ENCODE measurements around the gene C1QTNF4.

Gene C1QTNF4

GRCh38 chr11:47589584-47589976, 4.6 kb downstream of the C1QTNF4 start:
- Histone ChIP-seq H3K9ac (ENCODE audit: low read depth, low read length) (no peak overlapping the region), H3K27ac (ENCODE audit: low read length) (no peak overlapping the region), H2AFZ (ENCODE audit: low read depth, low read length) (no peak overlapping the region), H3K79me2 (ENCODE audit: insufficient read depth, low read length) (no peaks in the 10 kb centered on the region), H3K9me3 (ENCODE audit: insufficient read depth, low read length, severe bottlenecking) (no peaks in the 10 kb centered on the region), H4K20me1 (ENCODE audit: insufficient read depth, low read length) (no peaks in the 10 kb centered on the region), H3K36me3 (ENCODE audit: insufficient read depth, low read length) (peaks cover 8% of the 10 kb centered on the region), H3K4me2 (ENCODE audit: insufficient read depth, low read length) (no peak overlapping the region), H3K27me3 (ENCODE audit: insufficient read depth, low read length, poor library complexity) (no peaks in the 10 kb centered on the region), H3K4me1 (ENCODE audit: insufficient read depth, low read length) (no peaks in the 10 kb centered on the region), H3K4me3 (ENCODE audit: low read depth in 1 of 2, low read length in 2 of 2) (no peak overlapping the region)
- ATAC-seq (ENCODE audit: insufficient read depth, low read depth) (no peak), DNase-seq (no peak)
- TF ChIP-seq CTCF (IDR thresholded peaks at IDR 0.05; ENCODE audit: borderline replicate concordance, extremely low read depth, low read length, poor library complexity, severe bottlenecking) = no peak
- TF ChIP-seq EZH2 (IDR thresholded peaks at IDR 0.05; ENCODE audit: borderline replicate concordance, low read depth, low read length, severe bottlenecking) = no peak

- DNase-seq (no peak), ATAC-seq (ENCODE audit: insufficient read depth, low read depth) (no peak)
- H3K79me2 ChIP-seq (ENCODE audit: insufficient read depth, low read length) = no peaks in the 10 kb centered on the region
- H2AFZ ChIP-seq (ENCODE audit: low read depth, low read length) = no peak overlapping the region
- H3K4me3 ChIP-seq (ENCODE audit: low read depth in 1 of 2, low read length in 2 of 2) = no peak overlapping the region
- H3K9me3 ChIP-seq (ENCODE audit: insufficient read depth, low read length, severe bottlenecking) = no peaks in the 10 kb centered on the region
- H3K27ac ChIP-seq (ENCODE audit: low read length) = no peak overlapping the region
- no peaks in the 10 kb centered on the region for H4K20me1 ChIP-seq (ENCODE audit: insufficient read depth, low read length)
- H3K9ac ChIP-seq (ENCODE audit: low read depth, low read length) = no peak overlapping the region
- H3K4me2 ChIP-seq (ENCODE audit: insufficient read depth, low read length) = no peak overlapping the region
- peaks cover 13% of the 10 kb centered on the region for H3K36me3 ChIP-seq (ENCODE audit: insufficient read depth, low read length)
- TF ChIP-seq EZH2 (IDR thresholded peaks at IDR 0.05; ENCODE audit: borderline replicate concordance, low read depth, low read length, severe bottlenecking) = no peak
- TF ChIP-seq CTCF (IDR thresholded peaks at IDR 0.05; ENCODE audit: borderline replicate concordance, extremely low read depth, low read length, poor library complexity, severe bottlenecking) = no peak
- H3K27me3 ChIP-seq (ENCODE audit: insufficient read depth, low read length, poor library complexity) = no peaks in the 10 kb centered on the region
- no peaks in the 10 kb centered on the region for H3K4me1 ChIP-seq (ENCODE audit: insufficient read depth, low read length)
These were observed 5.1 kb downstream of the C1QTNF4 start for GRCh38 chr11:47589118-47589517.

GRCh38 chr11:47587723-47588326, 6.4 kb downstream of the C1QTNF4 start:
- peaks cover 26% of the 10 kb centered on the region for H3K36me3 ChIP-seq (ENCODE audit: insufficient read depth, low read length)
- no peaks in the 10 kb centered on the region for H3K9me3 ChIP-seq (ENCODE audit: insufficient read depth, low read length, severe bottlenecking)
- no peak for DNase-seq
- H3K27ac ChIP-seq (ENCODE audit: low read length) = no peak overlapping the region
- no peak overlapping the region for H3K4me2 ChIP-seq (ENCODE audit: insufficient read depth, low read length)
- H2AFZ ChIP-seq (ENCODE audit: low read depth, low read length) = no peak overlapping the region
- H3K4me1 ChIP-seq (ENCODE audit: insufficient read depth, low read length) = no peaks in the 10 kb centered on the region
- H3K9ac ChIP-seq (ENCODE audit: low read depth, low read length) = no peak overlapping the region
- H3K79me2 ChIP-seq (ENCODE audit: insufficient read depth, low read length) = no peaks in the 10 kb centered on the region
- H3K4me3 ChIP-seq (ENCODE audit: low read depth in 1 of 2, low read length in 2 of 2) = no peak overlapping the region
- ATAC-seq (ENCODE audit: insufficient read depth, low read depth) = no peak
- no peak for TF ChIP-seq CTCF (IDR thresholded peaks at IDR 0.05; ENCODE audit: borderline replicate concordance, extremely low read depth, low read length, poor library complexity, severe bottlenecking)
- no peak for TF ChIP-seq EZH2 (IDR thresholded peaks at IDR 0.05; ENCODE audit: borderline replicate concordance, low read depth, low read length, severe bottlenecking)
- H3K27me3 ChIP-seq (ENCODE audit: insufficient read depth, low read length, poor library complexity) = no peaks in the 10 kb centered on the region
- H4K20me1 ChIP-seq (ENCODE audit: insufficient read depth, low read length) = 0 out of 2 replicates have a peak, but pooled peaks cover 6% of the 10 kb centered on the region
